H1 (cell line): ENCODE results near the gene FMN2. TPM values are rescaled to one million over a fixed set of nuclear protein-coding genes. Genes with fewer than 3 reads are reported as not detected.

Source experiments
- CTCF ChIA-PET: fragments of 300-600 bp; sonication (Branson Sonifier 250); formaldehyde crosslinking; loops from one replicate; lab custom pipeline; 2021; ENCODE audit not compliant: partially characterized antibody; lab: Charles Lee
- POLR2A ChIA-PET: fragments of 300-600 bp; sonication (Branson Sonifier 250); formaldehyde crosslinking; loops from one replicate; lab custom pipeline; 2021; ENCODE audit warnings: inconsistent platforms; ENCODE audit not compliant: partially characterized antibody; lab: Charles Lee
- DNase-seq, 2 experiments: peaks; one replicate each; pipeline versions ENCODE4 v3.0.0 to v3.0.0-alpha.2; 2010 to 2022; ENCODE audit warnings: low spot score in 2 of 2, low read depth in 1 of 2, mixed read lengths in 1 of 2
- FAIRE-seq: peaks from 2 replicates; lab custom pipeline; 2011; peaks lifted over from hg19 to GRCh38; lab: Jason Lieb, UNC
- H2AFZ ChIP-seq: 2 replicates; pipeline ENCODE4 v1.8.1; 2012; ENCODE audit warnings: low read length, inconsistent platforms
- H2AK5ac ChIP-seq: 2 replicates; pipeline ENCODE4 v1.6.1; 2013; ENCODE audit warnings: low read depth, low read length
- H2BK120ac ChIP-seq: replicated peaks from 2 replicates; pipeline ENCODE3; 2013; ENCODE audit warnings: low read depth, low read length, inconsistent platforms
- H2BK12ac ChIP-seq: 2 replicates; pipeline ENCODE4 v1.6.1; 2013; ENCODE audit warnings: low read depth, low read length
- H2BK15ac ChIP-seq: 2 replicates; pipeline ENCODE4 v1.6.1; 2013; ENCODE audit warnings: low read length
- H2BK20ac ChIP-seq: 2 replicates; pipeline ENCODE4 v1.6.1; 2013; ENCODE audit warnings: low read length
- H2BK5ac ChIP-seq: 2 replicates; pipeline ENCODE4 v1.6.1; 2013; ENCODE audit warnings: low read depth, low read length
- H3K14ac ChIP-seq: 2 replicates; pipeline ENCODE4 v1.6.1; 2013; ENCODE audit warnings: inconsistent platforms; ENCODE audit not compliant: insufficient read length
- H3K18ac ChIP-seq: 2 replicates; pipeline ENCODE4 v1.6.1; 2013; ENCODE audit warnings: low read length; ENCODE audit errors: extremely low read depth
- H3K23ac ChIP-seq: 2 replicates; pipeline ENCODE4 v1.6.1; 2013; ENCODE audit warnings: inconsistent platforms; ENCODE audit not compliant: insufficient read length
- H3K23me2 ChIP-seq: 2 replicates; pipeline ENCODE4 v1.6.1; 2013; ENCODE audit warnings: low read depth, low read length
- H3K27ac ChIP-seq: 2 replicates; pipeline ENCODE4 v1.6.1; 2011; ENCODE audit warnings: low read depth, low read length, inconsistent platforms
- H3K27me3 ChIP-seq, 4 experiments: replicated peaks in 1 of 4; 1 replicate in 1 of 4; 2 replicates in 3 of 4; pipeline versions ENCODE4 v1.6.1 to v1.8.1; 2011 to 2013; ENCODE audit warnings: low read length in 3 of 4, mild to moderate bottlenecking in 3 of 4, inconsistent platforms in 2 of 4, mixed read lengths in 2 of 4, moderate library complexity in 1 of 4; ENCODE audit not compliant: control insufficient read depth in 3 of 4, insufficient read depth in 3 of 4; ENCODE audit errors: extremely low read depth in 1 of 4
- H3K36me3 ChIP-seq, 4 experiments: 2 replicates each; pipeline versions ENCODE4 v1.6.1 to v1.8.1; 2011 to 2013; ENCODE audit warnings: mild to moderate bottlenecking in 4 of 4, low read length in 3 of 4, moderate library complexity in 2 of 4, control low read depth in 1 of 4, inconsistent platforms in 1 of 4; ENCODE audit not compliant: insufficient read depth in 4 of 4, control insufficient read depth in 2 of 4
- H3K4ac ChIP-seq: replicated peaks from 2 replicates; pipeline ENCODE3; 2013; ENCODE audit warnings: low read length, low read depth, mixed read lengths, inconsistent platforms; ENCODE audit not compliant: insufficient read length
- H3K4me1 ChIP-seq, 4 experiments: replicated peaks in 1 of 4; 1 replicate in 1 of 4; 2 replicates in 3 of 4; pipeline versions ENCODE4 v1.6.1 to v1.8.1; 2011 to 2013; ENCODE audit warnings: low read length in 3 of 4, inconsistent platforms in 2 of 4, mixed read lengths in 1 of 4; ENCODE audit not compliant: insufficient read depth in 4 of 4, control insufficient read depth in 3 of 4
- H3K4me2 ChIP-seq, 2 experiments: 2 replicates each; pipeline versions ENCODE4 v1.6.1 to v1.8.1; 2011 to 2013; ENCODE audit warnings: low read depth in 2 of 2, low read length in 2 of 2, control low read depth in 1 of 2, inconsistent platforms in 1 of 2, mild to moderate bottlenecking in 1 of 2; ENCODE audit not compliant: insufficient read depth in 1 of 2
- H3K4me3 ChIP-seq, 4 experiments: fragments of 200-600, 300-600 bp in 1 of 4; sonication (generic), shearing (Covaris generic), sonication (Bioruptor Twin) in 1 of 4; 2 replicates each; pipeline versions ENCODE4 v1.5.1 to v1.8.1; 2011 to 2016; ENCODE audit warnings: low read length in 4 of 4, low read depth in 3 of 4, control low read depth in 2 of 4, inconsistent platforms in 2 of 4, mild to moderate bottlenecking in 2 of 4, mixed read lengths in 1 of 4, moderate library complexity in 1 of 4; ENCODE audit not compliant: insufficient read depth in 2 of 4; ENCODE audit errors: extremely low read depth in 1 of 4
- H3K56ac ChIP-seq: replicated peaks from 2 replicates; pipeline ENCODE3; 2013; ENCODE audit warnings: low read depth, mild to moderate bottlenecking, mixed read lengths, low read length, inconsistent platforms; ENCODE audit not compliant: insufficient read length
- H3K79me1 ChIP-seq: 2 replicates; pipeline ENCODE4 v1.6.1; 2013; ENCODE audit warnings: low read depth, low read length, control low read depth
- H3K79me2 ChIP-seq, 2 experiments: 2 replicates each; pipeline versions ENCODE4 v1.6.1 to v1.8.1; 2012 to 2013; ENCODE audit warnings: low read length in 2 of 2, mild to moderate bottlenecking in 2 of 2, inconsistent platforms in 1 of 2; ENCODE audit not compliant: insufficient read depth in 2 of 2, control insufficient read depth in 1 of 2
- H3K9ac ChIP-seq, 4 experiments: replicated peaks in 1 of 4; 1 replicate in 1 of 4; 2 replicates in 3 of 4; pipeline versions ENCODE4 v1.6.1 to v1.8.1; 2011 to 2013; ENCODE audit warnings: low read depth in 3 of 4, low read length in 3 of 4, control low read depth in 2 of 4, mild to moderate bottlenecking in 2 of 4, moderate library complexity in 2 of 4, inconsistent platforms in 1 of 4; ENCODE audit errors: extremely low read depth in 1 of 4
- H3K9me3 ChIP-seq, 2 experiments: 2 replicates each; pipeline versions ENCODE4 v1.6.1 to v1.8.1; 2012 to 2013; ENCODE audit warnings: mild to moderate bottlenecking in 2 of 2, moderate library complexity in 2 of 2, control low read depth in 1 of 2, inconsistent platforms in 1 of 2, low read depth in 1 of 2, low read length in 1 of 2, mixed read lengths in 1 of 2; ENCODE audit not compliant: insufficient read depth in 2 of 2
- H4K20me1 ChIP-seq, 2 experiments: replicated peaks in 1 of 2; 2 replicates each; pipeline versions ENCODE3 to v1.8.1; 2011 to 2013; ENCODE audit warnings: inconsistent platforms in 2 of 2, low read length in 2 of 2, mild to moderate bottlenecking in 1 of 2; ENCODE audit not compliant: insufficient read depth in 2 of 2, control insufficient read depth in 1 of 2
- H4K5ac ChIP-seq: 2 replicates; pipeline ENCODE4 v1.6.1; 2013; ENCODE audit warnings: low read length, low read depth, mixed read lengths, inconsistent platforms; ENCODE audit not compliant: insufficient read length
- H4K8ac ChIP-seq: 2 replicates; pipeline ENCODE4 v1.8.0; 2013; ENCODE audit warnings: mild to moderate bottlenecking, moderate library complexity, low read length, inconsistent platforms; ENCODE audit not compliant: insufficient read depth; ENCODE audit errors: extremely low read depth
- H4K91ac ChIP-seq: replicated peaks from 2 replicates; pipeline ENCODE3; 2013; ENCODE audit warnings: low read length, mixed read lengths, inconsistent platforms; ENCODE audit not compliant: insufficient read length
- POLR2AphosphoS5 ChIP-seq: IDR thresholded peaks from 2 replicates; pipeline ENCODE4 v1.6.1; 2011; ENCODE audit warnings: low read depth, low read length
- ZNF274 ChIP-seq: IDR thresholded peaks from 2 replicates; pipeline ENCODE4 v1.7.0; 2012; ENCODE audit warnings: low read length, borderline replicate concordance; ENCODE audit errors: extremely low read depth
- WGBS, 2 experiments: shearing (Covaris generic) in 1 of 2; methylation state at CpG; one replicate each; pipeline versions ENCODE4 v1.1.6 to v1.1.7; 2013 to 2015; ENCODE audit warnings: low lambda C conversion rate in 2 of 2, mixed read lengths in 2 of 2, inconsistent platforms in 1 of 2, low coverage in 1 of 2, missing lambda C conversion rate in 1 of 2; ENCODE audit not compliant: insufficient replicate concordance in 2 of 2, insufficient coverage in 1 of 2, insufficient read length in 1 of 2; ENCODE audit errors: extremely low coverage in 1 of 2, missing lambda C conversion rate in 1 of 2; 5-methylcytosine and 5-hydroxymethylcytosine counted together
- polyA plus RNA-seq, 7 experiments: library from polyadenylated mRNA; depleted of rRNA in 3 of 7; stranded (reverse) in 5 of 7; unstranded in 2 of 7; fragments of >200 nt in 5 of 7; fragments of 200-250 nt in 2 of 7; gene quantifications; 1 replicate in 5 of 7; 2 replicates in 1 of 7; 4 replicates in 1 of 7; pipeline versions ENCODE4 v1.2.1 to v1.2.3, GENCODE V29; 2011 to 2013; ENCODE audit warnings: missing spikeins in 2 of 7, mixed read lengths in 2 of 7
- total RNA-seq: library from RNA; stranded (reverse); fragmentation: NEBNext Ultra II Directional; extraction: Animal tissue kit (Norgen Biotek cat#: 25700); gene quantifications from 2 replicates; pipeline ENCODE4 v1.2.1, GENCODE V29; 2021

Gene FMN2
- total and polyA plus RNA-seq, 2 of the 8 experiments (the other 6 are each of a cell fraction or from before 2014, with no cell fraction given): 0.83 to 2.0 TPM

DNA sequence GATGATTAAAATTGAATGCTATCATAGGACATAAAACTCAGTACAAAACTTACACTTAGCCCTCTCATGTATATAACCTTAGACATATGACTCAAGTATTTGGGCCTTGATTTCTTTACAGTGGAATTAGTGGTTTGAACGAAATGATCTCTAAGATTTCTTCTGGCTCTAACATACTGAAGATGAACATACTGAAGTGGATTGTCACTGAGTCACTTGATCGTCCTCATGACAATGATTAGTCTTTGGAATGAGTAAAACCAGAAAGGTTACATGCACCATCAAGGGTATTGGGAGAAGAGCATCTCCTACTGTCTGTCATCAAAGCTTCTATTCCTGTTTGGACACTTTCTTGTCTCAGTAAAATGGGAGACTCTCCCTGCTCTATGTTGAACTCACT lies 17.4 kb downstream of the FMN2 start:
- no peaks in the 10 kb centered on the region for H3K4me1 ChIP-seq
- H2BK20ac ChIP-seq: no peak overlapping the region
- H2BK12ac ChIP-seq: no peak overlapping the region
- no peak overlapping the region for H3K23ac ChIP-seq
- CTCF ChIA-PET: interaction anchor here (1.0 to 1.2 kb wide), 2 partner anchors 30 to 76 kb away, joined by 3 read pairs; no protein-coding TSS in a partner anchor
- no peak overlapping the region for H2BK5ac ChIP-seq
- H3K4me3 ChIP-seq: no peak overlapping the region
- no peak overlapping the region for H3K27ac ChIP-seq
- H3K4me2 ChIP-seq: no peak overlapping the region
- no peak overlapping the region for H3K56ac ChIP-seq
- H3K79me2 ChIP-seq: no peaks in the 10 kb centered on the region
- no peak overlapping the region for H3K9ac ChIP-seq
- no peak overlapping the region for H2AFZ ChIP-seq
- no peak overlapping the region for H2AK5ac ChIP-seq
- POLR2A ChIA-PET: no interaction called here
- DNase-seq: no peak
- no peaks in the 10 kb centered on the region for H3K79me1 ChIP-seq
- H3K9me3 ChIP-seq: no peaks in the 10 kb centered on the region
- no peaks in the 10 kb centered on the region for H3K23me2 ChIP-seq
- H4K5ac ChIP-seq: no peak overlapping the region
- no peak overlapping the region for H2BK120ac ChIP-seq
- H3K14ac ChIP-seq: no peak overlapping the region
- H2BK15ac ChIP-seq: no peak overlapping the region
- no peaks in the 10 kb centered on the region for H3K36me3 ChIP-seq
- TF ChIP-seq ZNF274: no peak
- TF ChIP-seq POLR2AphosphoS5: no peak
- TF ChIP-seq, all 59 proteins: peak for 0
- Histone ChIP-seq H3K4ac (no peak overlapping the region), H4K8ac (no peak overlapping the region), H4K20me1 (no peaks in the 10 kb centered on the region), H3K18ac (no peak overlapping the region), H4K91ac (no peak overlapping the region), H3K27me3 (no peaks in the 10 kb centered on the region)
- WGBS, 2 experiments: 84% methylated on average over 2 of the region's 2 CpGs; no CpG with 5 or more reads in 1 of the 2 experiments
- no peak for FAIRE-seq
